Right atrium auricular region (tissue), 2 donors: ENCODE data around the gene SORBS2. TPM values are rescaled to one million over a fixed set of nuclear protein-coding genes. Genes with fewer than 3 reads are reported as not detected.

ENCODE experiments used
- DNase-seq: peaks from one replicate; pipeline ENCODE4 v3.0.0-alpha.2; 2019; ENCODE audit warnings: low spot score
- H3K27ac ChIP-seq, 2 donors: fragments of 200-600 bp; sonication (generic); 1 replicate in 1 of 2; 2 replicates in 1 of 2; pipeline ENCODE4 v1.5.1; 2016 to 2019
- H3K27me3 ChIP-seq, 2 donors: fragments of 200-600 bp; sonication (generic); one replicate each; pipeline versions ENCODE4 v1.5.1 to v1.6.0; 2017 to 2019
- H3K36me3 ChIP-seq: fragments of 200-600 bp; sonication (generic); one replicate; pipeline ENCODE4 v1.5.1; 2016
- H3K4me1 ChIP-seq, 2 donors: fragments of 200-600 bp; sonication (generic); one replicate each; pipeline versions ENCODE4 v1.5.1 to v1.6.0; 2017 to 2019
- H3K4me3 ChIP-seq, 2 donors: fragments of 200-600 bp; sonication (generic); 1 replicate in 1 of 2; 2 replicates in 1 of 2; pipeline ENCODE4 v1.5.1; 2017 to 2019; ENCODE audit warnings: mild to moderate bottlenecking in 1 of 2, moderate library complexity in 1 of 2
- H3K9me3 ChIP-seq, 2 donors: fragments of 200-600 bp; sonication (generic); one replicate each; pipeline ENCODE4 v1.5.1; 2019
- CTCF ChIP-seq, 2 donors: fragments of 200-600 bp; sonication (generic); IDR thresholded peaks; one replicate each; pipeline ENCODE4 v1.5.1; 2019; ENCODE audit warnings: antibody characterized with exemption in 2 of 2
- total RNA-seq, 2 donors: library from RNA; depleted of rRNA; stranded (reverse); fragments of >200 nt; gene quantifications; one replicate each; pipeline ENCODE4 v1.1.0, GENCODE V29; 2016

SORBS2 gene
- total RNA-seq, 2 donors from 2014 or later: 530 to 741 TPM

GRCh38 chr4:185794637-185795036 lies 17.4 kb downstream of the SORBS2 start:
- Histone ChIP-seq H3K9me3 (no peaks in the 10 kb centered on the region), H3K27ac (peak overlapping the region; percentile 31 to 66), H3K27me3 (no peaks in the 10 kb centered on the region), H3K4me3 (no peak overlapping the region), H3K4me1 (peaks cover 0 to 71% of the 10 kb centered on the region in 2 donors), H3K36me3 (no peaks in the 10 kb centered on the region)
- no peak for TF ChIP-seq CTCF (IDR thresholded peaks at IDR 0.05)
- DNase-seq: no peak

- Histone ChIP-seq H3K27ac (peak overlapping the region; percentile 31 to 66), H3K4me3 (no peak overlapping the region), H3K36me3 (no peaks in the 10 kb centered on the region), H3K9me3 (no peaks in the 10 kb centered on the region), H3K27me3 (no peaks in the 10 kb centered on the region), H3K4me1 (peaks cover 0 to 67% of the 10 kb centered on the region in 2 donors)
- DNase-seq: no peak
- no peak for TF ChIP-seq CTCF (IDR thresholded peaks at IDR 0.05)
These were observed 18.3 kb downstream of the SORBS2 start for GRCh38 chr4:185793716-185794115.

GRCh38 chr4:185793116-185793485 lies 18.9 kb downstream of the SORBS2 start:
- TF ChIP-seq CTCF (IDR thresholded peaks at IDR 0.05): no peak
- no peak for DNase-seq
- H3K27me3 ChIP-seq: no peaks in the 10 kb centered on the region
- peaks cover 0 to 61% of the 10 kb centered on the region in 2 donors for H3K4me1 ChIP-seq
- peak overlapping the region; percentile 22 to 31 for H3K27ac ChIP-seq
- H3K4me3 ChIP-seq: no peak overlapping the region
- no peaks in the 10 kb centered on the region for H3K36me3 ChIP-seq
- no peaks in the 10 kb centered on the region for H3K9me3 ChIP-seq

DNA sequence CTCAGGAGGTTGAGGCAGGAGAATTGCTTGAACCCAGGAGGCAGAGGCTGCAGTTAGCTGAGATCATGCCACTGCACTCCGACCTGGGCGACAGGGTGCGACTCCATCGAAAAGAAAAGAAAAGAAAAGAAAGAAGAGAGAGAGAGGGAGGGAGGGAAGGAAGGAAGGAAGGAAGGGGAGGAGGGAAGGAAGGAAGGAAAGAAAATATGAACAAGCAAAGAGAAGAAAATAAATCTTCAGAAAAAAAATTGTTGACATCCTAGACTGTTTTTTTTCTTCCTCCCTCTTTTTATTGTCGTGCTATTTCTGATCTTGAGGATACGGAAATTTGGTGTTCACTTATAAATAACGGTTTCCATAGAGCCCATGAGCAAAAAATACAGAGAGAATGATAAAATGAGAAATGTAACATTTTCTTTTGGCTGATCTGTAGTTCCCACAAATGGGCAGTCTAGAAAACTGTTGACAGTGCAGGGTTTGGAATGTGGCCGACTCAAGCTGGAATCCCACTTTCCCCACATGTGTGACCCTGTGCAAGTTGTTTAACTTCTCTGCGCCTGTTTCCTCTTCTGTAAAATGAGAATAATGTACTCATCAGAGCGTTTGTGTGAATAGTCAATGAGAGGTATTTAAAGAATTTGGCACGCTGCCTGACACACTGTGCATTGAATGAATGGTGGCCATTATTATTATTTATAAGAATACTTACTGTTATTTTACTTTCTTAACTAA lies 19.4 kb downstream of the SORBS2 start:
- no peak for TF ChIP-seq CTCF (IDR thresholded peaks at IDR 0.05)
- H3K9me3 ChIP-seq: no peaks in the 10 kb centered on the region
- DNase-seq: no peak
- no peaks in the 10 kb centered on the region for H3K27me3 ChIP-seq
- H3K4me1 ChIP-seq: peaks cover 0 to 61% of the 10 kb centered on the region in 2 donors
- H3K4me3 ChIP-seq: no peak overlapping the region
- H3K27ac ChIP-seq: peak overlapping the region; percentile 22 to 31
- no peaks in the 10 kb centered on the region for H3K36me3 ChIP-seq

- peaks cover 10% of the 10 kb centered on the region for H3K36me3 ChIP-seq
- peak overlapping the region; percentile 76 to 78 for H3K27ac ChIP-seq
- H3K4me1 ChIP-seq: peaks cover 0 to 64% of the 10 kb centered on the region in 2 donors
- no peak overlapping the region for H3K4me3 ChIP-seq
- no peak for TF ChIP-seq CTCF (IDR thresholded peaks at IDR 0.05)
- H3K27me3 ChIP-seq: no peaks in the 10 kb centered on the region
- DNase-seq: no peak
- H3K9me3 ChIP-seq: no peaks in the 10 kb centered on the region
These were observed 23.9 kb downstream of the SORBS2 start for GRCh38 chr4:185787926-185788679.
